K562 (cell line): Measurements from ENCODE around the gene FSCN2. TPM values are rescaled to one million over a fixed set of nuclear protein-coding genes. Genes with fewer than 3 reads are reported as not detected.

Source experiments
- ATAC-seq: fragments of 200-7000 bp; cut with Tn5 transposase; 3 replicates; pipeline ENCODE4 v1.9.1; 2020; ENCODE audit warnings: moderate library complexity
- BruUV-seq: library from RNA; stranded (reverse); fragments of 400-500 nt; replicated peaks from 2 replicates; lab custom pipeline; 2021; lab: Mats Ljungman, UMichigan
- CTCF ChIA-PET: fragments of 300-600 bp; formaldehyde crosslinking; extraction: SDS; loops from one replicate; lab custom pipeline; 2021; ENCODE audit warnings: low intra/inter-chr PET ratio; lab: Yijun Ruan, JAX
- POLR2A ChIA-PET: fragments of 300-600, 350-650 bp; sonication (Branson Sonifier 250); formaldehyde crosslinking; extraction: SDS; loops from one replicate; lab custom pipeline; 2021; ENCODE audit warnings: antibody characterized with exemption, inconsistent platforms; lab: Yijun Ruan, JAX
- DNase-seq, 4 experiments: peaks; one replicate each; pipeline versions ENCODE4 v3.0.0 to v3.0.0-alpha.2; 2011 to 2018; ENCODE audit warnings: low spot score in 3 of 4, mixed read lengths in 3 of 4; ENCODE audit errors: extremely low read depth in 1 of 4
- FAIRE-seq: peaks from 2 replicates; lab custom pipeline; 2011; peaks lifted over from hg19 to GRCh38; lab: Jason Lieb, UNC
- H2AFZ ChIP-seq: 2 replicates; pipeline ENCODE4 v1.6.0; 2011; ENCODE audit warnings: low read depth, low read length, control low read depth, inconsistent platforms
- H3K27ac ChIP-seq: fragments of 200-600 bp; 3 replicates; pipeline ENCODE4 v1.8.0; 2011; ENCODE audit warnings: low read depth, mild to moderate bottlenecking, control low read depth, inconsistent platforms, low read length, moderate library complexity, mixed read lengths; ENCODE audit errors: extremely low read depth
- H3K27me3 ChIP-seq, 2 experiments: fragments of 300-600 bp in 1 of 2; 2 replicates in 1 of 2; 3 replicates in 1 of 2; pipeline versions ENCODE4 v1.6.0 to v1.8.0; 2011; ENCODE audit warnings: inconsistent platforms in 2 of 2, low read length in 2 of 2, mild to moderate bottlenecking in 1 of 2, mixed read lengths in 1 of 2, moderate library complexity in 1 of 2; ENCODE audit not compliant: control insufficient read depth in 2 of 2, insufficient read depth in 2 of 2
- H3K36me3 ChIP-seq: fragments of 300-600 bp; 3 replicates; pipeline ENCODE4 v1.8.0; 2011; ENCODE audit warnings: mild to moderate bottlenecking, low read length, inconsistent platforms; ENCODE audit not compliant: control insufficient read depth, insufficient read depth
- H3K4me1 ChIP-seq, 2 experiments: fragments of 200-600 bp in 1 of 2; replicated peaks in 1 of 2; 2 replicates in 1 of 2; 3 replicates in 1 of 2; pipeline versions ENCODE4 v1.5.1 to v1.8.0; 2011; ENCODE audit warnings: inconsistent platforms in 2 of 2, low read length in 2 of 2, mild to moderate bottlenecking in 1 of 2, mixed read lengths in 1 of 2, moderate library complexity in 1 of 2; ENCODE audit not compliant: control insufficient read depth in 2 of 2, insufficient read depth in 2 of 2
- H3K4me2 ChIP-seq: 2 replicates; pipeline ENCODE4 v1.6.1; 2011; ENCODE audit warnings: low read length, control low read depth, inconsistent platforms, mixed read lengths; ENCODE audit not compliant: insufficient read depth
- H3K4me3 ChIP-seq: fragments of 200-600 bp; sonication (generic), shearing (Covaris generic); 2 replicates; pipeline ENCODE4 v1.5.1; 2016; ENCODE audit warnings: control low read depth, inconsistent platforms
- H3K79me2 ChIP-seq: fragments of 200-600 bp; 3 replicates; pipeline ENCODE4 v1.8.0; 2011; ENCODE audit warnings: low read length, inconsistent platforms; ENCODE audit not compliant: control insufficient read depth, insufficient read depth
- H3K9ac ChIP-seq, 2 experiments: 2 replicates each; pipeline versions ENCODE4 v1.6.0 to v1.6.1; 2011; ENCODE audit warnings: low read depth in 2 of 2, low read length in 2 of 2, control low read depth in 1 of 2, inconsistent platforms in 1 of 2, mild to moderate bottlenecking in 1 of 2, mixed read lengths in 1 of 2; ENCODE audit not compliant: insufficient read depth in 1 of 2
- H3K9me1 ChIP-seq: one replicate; pipeline ENCODE4 v1.6.0; 2011; ENCODE audit warnings: inconsistent platforms, mild to moderate bottlenecking, low read length, moderate library complexity; ENCODE audit not compliant: control insufficient read depth, insufficient read depth
- H3K9me3 ChIP-seq: replicated peaks from 2 replicates; pipeline ENCODE4 v1.5.1; 2011; ENCODE audit warnings: low read depth, low read length, inconsistent platforms; ENCODE audit not compliant: control insufficient read depth, insufficient read depth
- H4K20me1 ChIP-seq: replicated peaks from 2 replicates; pipeline ENCODE4 v1.6.1; 2011; ENCODE audit warnings: low read length, inconsistent platforms, mixed read lengths; ENCODE audit not compliant: control insufficient read depth, insufficient read depth
- CREBBP ChIP-seq: IDR thresholded peaks from one replicate; pipeline ENCODE4 v1.6.1; 2012; ENCODE audit warnings: low read depth, mild to moderate bottlenecking, control low read depth, inconsistent platforms, low read length
- HBP1 ChIP-seq: fragments of 450-650 bp; formaldehyde crosslinking; IDR thresholded peaks from 2 replicates; pipeline ENCODE4 v1.4.0; 2022; ENCODE audit warnings: missing genetic modification characterization
- HMGN3 ChIP-seq: IDR thresholded peaks from 2 replicates; pipeline ENCODE4 v1.6.1; 2011; ENCODE audit warnings: borderline replicate concordance, low read depth, mild to moderate bottlenecking, mixed read lengths, low read length; ENCODE audit not compliant: insufficient read length; ENCODE audit errors: extremely low read depth
- MLLT1 ChIP-seq, 2 experiments: fragments of 450-650 bp; IDR thresholded peaks; 2 replicates each; pipeline ENCODE4 v1.6.1; 2016
- OTX1 ChIP-seq: fragments of 450-650 bp; formaldehyde crosslinking; IDR thresholded peaks from 2 replicates; pipeline ENCODE4 v1.4.0; 2022; ENCODE audit warnings: mild to moderate bottlenecking
- POLR2A ChIP-seq: fragments of 450-650 bp; conservative IDR thresholded peaks from 2 replicates; pipeline ENCODE4 v1.6.1; 2016
- POLR2B ChIP-seq: fragments of 450-650 bp; IDR thresholded peaks from 2 replicates; pipeline ENCODE4 v1.6.1; 2018; ENCODE audit warnings: low read depth; ENCODE audit not compliant: partially characterized antibody
- POLR2G ChIP-seq: fragments of 200-400 bp; formaldehyde crosslinking; IDR thresholded peaks from 2 replicates; pipeline ENCODE4 v1.6.1; 2017; ENCODE audit warnings: low read depth, mild to moderate bottlenecking, antibody characterized with exemption, low read length, moderate library complexity
- ZBTB26 ChIP-seq: fragments of 450-650 bp; formaldehyde crosslinking; IDR thresholded peaks from 2 replicates; pipeline ENCODE4 v1.4.0; 2022; ENCODE audit warnings: missing genetic modification characterization
- ZNF212 ChIP-seq: fragments of 450-650 bp; formaldehyde crosslinking; IDR thresholded peaks from 2 replicates; pipeline ENCODE4 v1.4.0; 2020; ENCODE audit warnings: mild to moderate bottlenecking
- ZNF280B ChIP-seq: fragments of 250-450 bp; sonication (Bioruptor Pico); IDR thresholded peaks from 2 replicates; pipeline ENCODE4 v1.5.1; 2021; ENCODE audit warnings: mild to moderate bottlenecking
- WGBS: fragments of 100-300 bp; shearing (Covaris generic); methylation state at CpG from one replicate; pipeline ENCODE4 v1.1.6; 2016; ENCODE audit warnings: low coverage, mixed read lengths; ENCODE audit not compliant: insufficient coverage; ENCODE audit errors: missing lambda C conversion rate; 5-methylcytosine and 5-hydroxymethylcytosine counted together
- in situ Hi-C: fragments of 300-500 bp; cut with MboI; formaldehyde crosslinking; loops from 4 replicates; pipeline ENCODE4 v1.15.0; 2018; ENCODE audit warnings: inconsistent platforms, mixed read lengths
- intact Hi-C: fragments of 100-400 bp; cut with micrococcal nuclease; formaldehyde crosslinking; loops from 2 replicates; pipeline ENCODE4 v1.14.2; 2022
- polyA plus RNA-seq, 8 experiments: library from polyadenylated mRNA; depleted of rRNA in 4 of 8; stranded (reverse) in 5 of 8; unstranded in 3 of 8; fragments of >200 nt; fragmentation: Nextera tagmentation in 2 of 8; fragmentation: Illumina TruSeq in 1 of 8; extraction: Ambion mirVana in 2 of 8; extraction: Trizol in 1 of 8; gene quantifications; 2 replicates each; pipeline versions ENCODE4 v1.2.1 to v1.2.3, GENCODE V29; 2011 to 2014; ENCODE audit warnings: inconsistent platforms in 1 of 8, missing spikeins in 1 of 8
- total RNA-seq, 7 experiments: library from RNA; depleted of rRNA in 6 of 7; stranded (reverse); fragments of >200 nt in 6 of 7; fragmentation: Illumina TruSeq in 2 of 7; extraction: Trizol in 2 of 7; gene quantifications; 2 replicates each; pipeline versions ENCODE4 v1.2.1 to v1.2.3, GENCODE V29; 2011 to 2021; ENCODE audit warnings: low replicate concordance in 1 of 7

FSCN2 gene
- total and polyA plus RNA-seq, 9 of the 15 experiments (the other 6 are each of a cell fraction or from before 2014, with no cell fraction given) = 0.08 TPM; not detected in 8

- TF ChIP-seq MLLT1 (IDR thresholded peaks at IDR 0.05) = 0 out of 4 replicates have a peak, but pooled peaks of 1 of the 2 experiments have one; percentile 20
- TF ChIP-seq POLR2B = peak; percentile 33
- peak; percentile 40; the same call in 1 of the 2 replicates for TF ChIP-seq POLR2A
Observed at GRCh38 chr17:81531998-81532404, 3.8 kb downstream of the FSCN2 start (continued).

GRCh38 chr17:81532490-81533287 is 4.5 kb downstream of the FSCN2 start:
- Histone ChIP-seq H3K9ac (no peak overlapping the region), H3K4me2 (no peak overlapping the region), H3K4me1 (peaks cover 0 to 53% of the 10 kb centered on the region in 2 experiments; a peak in 2 of 5 replicates), H2AFZ (no peak overlapping the region), H3K9me1 (peaks cover 4% of the 10 kb centered on the region), H3K9me3 (0 out of 2 replicates have a peak, but pooled peaks cover 2% of the 10 kb centered on the region), H3K79me2 (no peaks in the 10 kb centered on the region), H3K27me3 (peaks cover 0 to 8% of the 10 kb centered on the region in 2 experiments; a peak in 2 of 5 replicates), H4K20me1 (peaks cover 4% of the 10 kb centered on the region; the same call in 1 of the 2 replicates), H3K36me3 (no peaks in the 10 kb centered on the region), H3K4me3 (no peak overlapping the region), H3K27ac (no peak overlapping the region)
- WGBS = 48% methylated on average over 8 of the region's 11 CpGs
- FAIRE-seq (peak; percentile 6), ATAC-seq (no peak), DNase-seq (no peak)
- in situ Hi-C loops (no loop called here), intact Hi-C loops (no loop called here)
- no TSS peak for BruUV-seq
- ChIA-PET CTCF (no interaction called here), POLR2A (interaction anchor here (0.6 to 1.8 kb wide), 2 partner anchors 12 to 14 kb away, joined by 3 to 6 read pairs; no protein-coding TSS in a partner anchor)
- peak; percentile 1 for TF ChIP-seq CREBBP
- TF ChIP-seq ZNF280B (CRISPR knock-in tag) = no peak
- 0 out of 2 replicates have a peak, but pooled peaks have one; percentile 41 for TF ChIP-seq ZBTB26 (CRISPR knock-in tag)
- TF ChIP-seq OTX1 (CRISPR knock-in tag) = peak; percentile 24; the same call in 1 of the 2 replicates
- no peak for TF ChIP-seq ZNF212 (CRISPR knock-in tag)
- TF ChIP-seq POLR2A = peak; percentile 60
- TF ChIP-seq HMGN3 = peak; percentile 19
- peak; percentile 26; the same call in 1 of the 2 replicates for TF ChIP-seq HBP1
- TF ChIP-seq POLR2G = peak; percentile 78
